Measurements from ENCODE around the gene PECR.

DNA sequence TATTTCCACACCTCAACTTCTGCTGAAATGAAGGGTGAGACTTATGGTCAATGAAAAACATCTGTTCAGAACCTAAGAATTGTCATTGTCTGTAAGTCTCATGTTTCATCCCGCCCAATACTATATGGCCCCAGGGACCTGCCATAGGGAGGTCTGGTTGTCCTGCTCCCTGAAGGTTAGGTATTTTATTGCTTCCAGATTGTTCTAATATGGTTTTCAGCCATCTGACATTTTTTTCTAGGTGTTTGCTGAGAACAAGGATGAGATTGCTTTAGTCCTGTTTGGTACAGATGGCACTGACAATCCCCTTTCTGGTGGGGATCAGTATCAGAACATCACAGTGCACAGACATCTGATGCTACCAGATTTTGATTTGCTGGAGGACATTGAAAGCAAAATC is 34.8 kb upstream of the PECR start:
- no peak for TF ChIP-seq POLR2A (IDR thresholded peaks at IDR 0.05)
- TF ChIP-seq, protein P1, sequence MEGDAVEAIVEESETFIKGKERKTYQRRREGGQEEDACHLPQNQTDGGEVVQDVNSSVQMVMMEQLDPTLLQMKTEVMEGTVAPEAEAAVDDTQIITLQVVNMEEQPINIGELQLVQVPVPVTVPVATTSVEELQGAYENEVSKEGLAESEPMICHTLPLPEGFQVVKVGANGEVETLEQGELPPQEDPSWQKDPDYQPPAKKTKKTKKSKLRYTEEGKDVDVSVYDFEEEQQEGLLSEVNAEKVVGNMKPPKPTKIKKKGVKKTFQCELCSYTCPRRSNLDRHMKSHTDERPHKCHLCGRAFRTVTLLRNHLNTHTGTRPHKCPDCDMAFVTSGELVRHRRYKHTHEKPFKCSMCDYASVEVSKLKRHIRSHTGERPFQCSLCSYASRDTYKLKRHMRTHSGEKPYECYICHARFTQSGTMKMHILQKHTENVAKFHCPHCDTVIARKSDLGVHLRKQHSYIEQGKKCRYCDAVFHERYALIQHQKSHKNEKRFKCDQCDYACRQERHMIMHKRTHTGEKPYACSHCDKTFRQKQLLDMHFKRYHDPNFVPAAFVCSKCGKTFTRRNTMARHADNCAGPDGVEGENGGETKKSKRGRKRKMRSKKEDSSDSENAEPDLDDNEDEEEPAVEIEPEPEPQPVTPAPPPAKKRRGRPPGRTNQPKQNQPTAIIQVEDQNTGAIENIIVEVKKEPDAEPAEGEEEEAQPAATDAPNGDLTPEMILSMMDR (IDR thresholded peaks at IDR 0.05): no peak

Data from uterus (tissue), 2 donors.